ENCODE data around the gene GOLGA6C.
"Not testable (repeated sequence)": the region's sequence is repeated elsewhere in the genome, so short reads cannot be mapped to it uniquely, and the experiment has no call there.

Gene GOLGA6C

GRCh38 chr15:75314552-75315290 lies 56.6 kb downstream of the GOLGA6C start:
- Histone ChIP-seq H3K9me3 (ENCODE audit: control insufficient read depth, insufficient read depth, low read length) (no peaks in the 10 kb centered on the region), H3K4me1 (ENCODE audit: control insufficient read depth, insufficient read depth, low read length) (no peaks in the 10 kb centered on the region), H3K27ac (ENCODE audit: low read length) (no peak overlapping the region), H3K36me3 (ENCODE audit: control insufficient read depth, insufficient read depth, low read length) (no peaks in the 10 kb centered on the region), H3K27me3 (ENCODE audit: control insufficient read depth, insufficient read depth, low read length) (no peaks in the 10 kb centered on the region), H3K4me3 (ENCODE audit: low read length) (no peak overlapping the region)
- no peak for DNase-seq (ENCODE audit: low read depth, low spot score)
- WGBS (ENCODE audit: insufficient coverage, insufficient read length), result no CpG with 5 or more reads among the region's 5 CpGs

GRCh38 chr15:75319231-75319897 lies 61.2 kb downstream of the GOLGA6C start:
- H3K27ac ChIP-seq (ENCODE audit: low read length); H3K4me1 ChIP-seq (ENCODE audit: control insufficient read depth, insufficient read depth, low read length); H3K9me3 ChIP-seq (ENCODE audit: control insufficient read depth, insufficient read depth, low read length); H3K27me3 ChIP-seq (ENCODE audit: control insufficient read depth, insufficient read depth, low read length); H3K36me3 ChIP-seq (ENCODE audit: control insufficient read depth, insufficient read depth, low read length); H3K4me3 ChIP-seq (ENCODE audit: low read length); DNase-seq (ENCODE audit: low read depth, low spot score): not testable (repeated sequence)
- no CpG with 5 or more reads among the region's 5 CpGs for WGBS (ENCODE audit: insufficient coverage, insufficient read length)
